GM12878 (cell line): Measurements from ENCODE around the gene GHITM. TPM values are rescaled to one million over a fixed set of nuclear protein-coding genes. Genes with fewer than 3 reads are reported as not detected.

Experiments
- ATF7 ChIP-seq: fragments of 450-650 bp; IDR thresholded peaks from 2 replicates; pipeline ENCODE4 v1.6.1; 2016; ENCODE audit warnings: low read depth, mild to moderate bottlenecking
- EED ChIP-seq: sonication (generic); IDR thresholded peaks from 2 replicates; pipeline ENCODE4 v1.6.1; 2016; ENCODE audit warnings: antibody characterized with exemption, low read depth
- EP300 ChIP-seq, 2 experiments: fragments of 150-350 bp in 1 of 2; IDR thresholded peaks; 2 replicates each; pipeline ENCODE4 v1.6.1; 2011 to 2012; ENCODE audit warnings: low read depth in 2 of 2, low read length in 2 of 2, borderline replicate concordance in 1 of 2, improper control_type of control experiment in 1 of 2, inconsistent platforms in 1 of 2; ENCODE audit not compliant: control insufficient read depth in 1 of 2
- FOXM1 ChIP-seq: IDR thresholded peaks from 2 replicates; pipeline ENCODE4 v1.6.1; 2012; ENCODE audit warnings: low read depth, mild to moderate bottlenecking, inconsistent platforms, low read length, moderate library complexity
- JUNB ChIP-seq: IDR thresholded peaks from 2 replicates; pipeline ENCODE4 v1.6.1; 2016; ENCODE audit warnings: antibody characterized with exemption, mild to moderate bottlenecking
- MEF2B ChIP-seq: fragments of 450-650 bp; IDR thresholded peaks from 2 replicates; pipeline ENCODE4 v1.6.1; 2018; ENCODE audit warnings: mild to moderate bottlenecking, moderate library complexity; ENCODE audit not compliant: partially characterized antibody, poor library complexity, severe bottlenecking
- NBN ChIP-seq: fragments of 450-650 bp; IDR thresholded peaks from 2 replicates; pipeline ENCODE4 v1.6.1; 2016
- NFIC ChIP-seq: IDR thresholded peaks from 2 replicates; pipeline ENCODE4 v1.6.1; 2012; ENCODE audit warnings: low read depth, mild to moderate bottlenecking, inconsistent platforms, low read length, moderate library complexity
- PAX5 ChIP-seq: IDR thresholded peaks from 2 replicates; pipeline ENCODE4 v1.6.1; 2011; ENCODE audit warnings: low read depth, low read length, borderline replicate concordance
- POLR2A ChIP-seq: IDR thresholded peaks from 2 replicates; pipeline ENCODE4 v1.6.1; 2011; ENCODE audit warnings: low read depth, mild to moderate bottlenecking, low read length
- RELB ChIP-seq: fragments of 450-650 bp; IDR thresholded peaks from 2 replicates; pipeline ENCODE4 v1.6.1; 2017; ENCODE audit warnings: low read depth, mild to moderate bottlenecking, moderate library complexity
- RUNX3 ChIP-seq: IDR thresholded peaks from 2 replicates; pipeline ENCODE4 v1.6.1; 2012; ENCODE audit warnings: low read length, inconsistent platforms
- SKIL ChIP-seq: fragments of 450-650 bp; IDR thresholded peaks from 2 replicates; pipeline ENCODE4 v1.6.1; 2017; ENCODE audit warnings: mild to moderate bottlenecking, low read depth, inconsistent platforms; ENCODE audit not compliant: poor library complexity, severe bottlenecking
- SMAD5 ChIP-seq: IDR thresholded peaks from 2 replicates; pipeline ENCODE4 v1.6.1; 2016; ENCODE audit warnings: antibody characterized with exemption, low read depth
- TAF1 ChIP-seq: IDR thresholded peaks from 2 replicates; pipeline ENCODE4 v1.6.1; 2011; ENCODE audit warnings: mild to moderate bottlenecking, low read depth, low read length, borderline replicate concordance
- TCF7 ChIP-seq: IDR thresholded peaks from 2 replicates; pipeline ENCODE4 v1.6.1; 2014; ENCODE audit warnings: antibody characterized with exemption, borderline replicate concordance
- polyA plus RNA-seq, 11 experiments: library from polyadenylated mRNA; depleted of rRNA in 4 of 11; unstranded in 6 of 11; stranded (reverse) in 5 of 11; fragments of >200 nt; fragmentation: Nextera tagmentation in 4 of 11; fragmentation: Illumina TruSeq in 1 of 11; extraction: Ambion mirVana in 4 of 11; extraction: Trizol in 1 of 11; gene quantifications; 1 replicate in 1 of 11; 2 replicates in 10 of 11; pipeline versions ENCODE4 v1.2.1 to v1.2.3, GENCODE V29; 2011 to 2016; ENCODE audit warnings: inconsistent platforms in 2 of 11, missing spikeins in 2 of 11, low read depth in 1 of 11
- total RNA-seq, 4 experiments: library from RNA; depleted of rRNA in 3 of 4; stranded (reverse); fragments of >200 nt in 3 of 4; fragmentation: Illumina TruSeq in 1 of 4; extraction: Trizol in 1 of 4; gene quantifications; 2 replicates each; pipeline versions ENCODE4 v1.2.1 to v1.2.3, GENCODE V29; 2013 to 2021
- TF ChIP-seq, protein P1 (sequence below): fragments of 450-650 bp; IDR thresholded peaks from 2 replicates; pipeline ENCODE4 v1.6.1; 2016; ENCODE audit warnings: mild to moderate bottlenecking
- TF ChIP-seq, protein P2 (sequence below): IDR thresholded peaks from 2 replicates; pipeline ENCODE4 v1.6.1; 2012; ENCODE audit warnings: low read length, inconsistent platforms

Gene GHITM
- total and polyA plus RNA-seq, 10 of the 15 experiments (the other 5 are each of a cell fraction or from before 2014, with no cell fraction given), result 120 to 501 (median 209) TPM

- peak; percentile 70 for TF ChIP-seq MEF2B
- TF ChIP-seq EED, result peak; percentile 56; the same call in 1 of the 2 replicates
- TF ChIP-seq EP300 (IDR thresholded peaks at IDR 0.05; ENCODE audit: borderline replicate concordance in 1 of 2, control insufficient read depth in 1 of 2, low read depth in 2 of 2, low read length in 2 of 2), result peak in 1 of 2 experiments; percentile 12; a peak in 2 of 4 replicates
- TF ChIP-seq POLR2A, result peak; percentile 57; the same call in 1 of the 2 replicates
- peak; percentile 48 for TF ChIP-seq RUNX3
- TF ChIP-seq, protein P1, sequence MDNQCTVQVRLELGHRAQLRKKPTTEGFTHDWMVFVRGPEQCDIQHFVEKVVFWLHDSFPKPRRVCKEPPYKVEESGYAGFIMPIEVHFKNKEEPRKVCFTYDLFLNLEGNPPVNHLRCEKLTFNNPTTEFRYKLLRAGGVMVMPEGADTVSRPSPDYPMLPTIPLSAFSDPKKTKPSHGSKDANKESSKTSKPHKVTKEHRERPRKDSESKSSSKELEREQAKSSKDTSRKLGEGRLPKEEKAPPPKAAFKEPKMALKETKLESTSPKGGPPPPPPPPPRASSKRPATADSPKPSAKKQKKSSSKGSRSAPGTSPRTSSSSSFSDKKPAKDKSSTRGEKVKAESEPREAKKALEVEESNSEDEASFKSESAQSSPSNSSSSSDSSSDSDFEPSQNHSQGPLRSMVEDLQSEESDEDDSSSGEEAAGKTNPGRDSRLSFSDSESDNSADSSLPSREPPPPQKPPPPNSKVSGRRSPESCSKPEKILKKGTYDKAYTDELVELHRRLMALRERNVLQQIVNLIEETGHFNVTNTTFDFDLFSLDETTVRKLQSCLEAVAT, result peak; percentile 15; the same call in 1 of the 2 replicates
- peak; percentile 75; the same call in 1 of the 2 replicates for TF ChIP-seq RELB
- peak; percentile 79 for TF ChIP-seq FOXM1
- peak; percentile 87 for TF ChIP-seq NFIC
- TF ChIP-seq PAX5, result peak; percentile 14; the same call in 1 of the 2 replicates
- TF ChIP-seq NBN, result peak; percentile 86
- peak; percentile 42; the same call in 1 of the 2 replicates for TF ChIP-seq SMAD5
- TF ChIP-seq ATF7, result peak; percentile 75
- 0 out of 2 replicates have a peak, but pooled peaks have one; percentile 24 for TF ChIP-seq TAF1
- TF ChIP-seq, protein P2, sequence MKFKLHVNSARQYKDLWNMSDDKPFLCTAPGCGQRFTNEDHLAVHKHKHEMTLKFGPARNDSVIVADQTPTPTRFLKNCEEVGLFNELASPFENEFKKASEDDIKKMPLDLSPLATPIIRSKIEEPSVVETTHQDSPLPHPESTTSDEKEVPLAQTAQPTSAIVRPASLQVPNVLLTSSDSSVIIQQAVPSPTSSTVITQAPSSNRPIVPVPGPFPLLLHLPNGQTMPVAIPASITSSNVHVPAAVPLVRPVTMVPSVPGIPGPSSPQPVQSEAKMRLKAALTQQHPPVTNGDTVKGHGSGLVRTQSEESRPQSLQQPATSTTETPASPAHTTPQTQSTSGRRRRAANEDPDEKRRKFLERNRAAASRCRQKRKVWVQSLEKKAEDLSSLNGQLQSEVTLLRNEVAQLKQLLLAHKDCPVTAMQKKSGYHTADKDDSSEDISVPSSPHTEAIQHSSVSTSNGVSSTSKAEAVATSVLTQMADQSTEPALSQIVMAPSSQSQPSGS, result peak; percentile 12; the same call in 1 of the 2 replicates
- TF ChIP-seq TCF7, result peak; percentile 60
- TF ChIP-seq SKIL, result peak; percentile 86
- peak; percentile 56 for TF ChIP-seq JUNB
These were observed 32.6 kb downstream of the GHITM start (continued) for GRCh38 chr10:84171700-84172466.
